ENCODE results near the gene KCNK1.
"Not testable (repeated sequence)": the region's sequence is repeated elsewhere in the genome, so short reads cannot be mapped to it uniquely, and the experiment has no call there.

GRCh38 chr1:233670363-233670762, 56.5 kb downstream of the KCNK1 start:
- TF ChIP-seq CTCF (IDR thresholded peaks at IDR 0.05 in 4 of 5, conservative IDR thresholded peaks at IDR 0.05 in 1 of 5); POLR2A (IDR thresholded peaks at IDR 0.05): not testable (repeated sequence)
